ENCODE results near the gene RAB15. TPM values are rescaled to one million over a fixed set of nuclear protein-coding genes. Genes with fewer than 3 reads are reported as not detected.

RAB15 gene
- total and polyA plus RNA-seq, 2 of the 8 experiments (the other 6 are each of a cell fraction or from before 2014, with no cell fraction given) = 38.8 to 58.1 TPM

GRCh38 chr14:64944041-64944440, 28.1 kb downstream of the RAB15 start:
- no peak overlapping the region for H3K23ac ChIP-seq (ENCODE audit: insufficient read length)
- H3K4me2 ChIP-seq (ENCODE audit: insufficient read depth in 1 of 2, low read depth in 2 of 2, low read length in 2 of 2) = no peak overlapping the region
- no peak overlapping the region for H3K14ac ChIP-seq (ENCODE audit: insufficient read length)
- no peak overlapping the region for H3K9ac ChIP-seq (replicated peaks in 1 of 4; ENCODE audit: extremely low read depth in 1 of 4, low read depth in 3 of 4, low read length in 3 of 4)
- no peak overlapping the region for H2BK120ac ChIP-seq (replicated peaks; ENCODE audit: low read depth, low read length)
- no peak overlapping the region for H3K56ac ChIP-seq (replicated peaks; ENCODE audit: insufficient read length, low read depth, low read length)
- WGBS, 2 experiments (ENCODE audit: extremely low coverage in 1 of 2, insufficient coverage in 1 of 2, insufficient read length in 1 of 2, insufficient replicate concordance in 2 of 2, low coverage in 1 of 2, low lambda C conversion rate in 2 of 2, missing lambda C conversion rate in 1 of 2) = 97% methylated on average over 2 of the region's 2 CpGs; no CpG with 5 or more reads in 1 of the 2 experiments
- no peaks in the 10 kb centered on the region for H3K27me3 ChIP-seq (replicated peaks in 1 of 4; ENCODE audit: control insufficient read depth in 3 of 4, extremely low read depth in 1 of 4, insufficient read depth in 3 of 4, low read length in 3 of 4)
- no peak overlapping the region for H2BK5ac ChIP-seq (ENCODE audit: low read depth, low read length)
- H3K4ac ChIP-seq (replicated peaks; ENCODE audit: insufficient read length, low read depth, low read length) = no peak overlapping the region
- H3K4me1 ChIP-seq (replicated peaks in 1 of 4; ENCODE audit: control insufficient read depth in 3 of 4, insufficient read depth in 4 of 4, low read length in 3 of 4) = peaks cover 0 to 8% (median 2%) of the 10 kb centered on the region in 4 experiments; a peak in 4 of 7 replicates
- no peak overlapping the region for H2AK5ac ChIP-seq (ENCODE audit: low read depth, low read length)
- H2BK12ac ChIP-seq (ENCODE audit: low read depth, low read length) = no peak overlapping the region
- no peak overlapping the region for H2AFZ ChIP-seq (ENCODE audit: low read length)
- no peak overlapping the region for H3K27ac ChIP-seq (ENCODE audit: low read depth, low read length)
- no peak overlapping the region for H4K8ac ChIP-seq (ENCODE audit: extremely low read depth, insufficient read depth, low read length)
- no peak overlapping the region for H2BK20ac ChIP-seq (ENCODE audit: low read length)
- ChIA-PET CTCF (ENCODE audit: partially characterized antibody) (interaction anchor here (0.8 to 1.9 kb wide), 5 partner anchors 9 to 76 kb away, joined by 3 to 7 read pairs (median 4); partner anchors contain the start of gene CHURC1), POLR2A (ENCODE audit: partially characterized antibody) (interaction anchor here (0.6 to 2.2 kb wide), 6 partner anchors 7 to 76 kb away, joined by 3 to 6 read pairs (median 4); partner anchors contain the start of gene CHURC1)
- H3K4me3 ChIP-seq (ENCODE audit: extremely low read depth in 1 of 4, insufficient read depth in 2 of 4, low read depth in 3 of 4, low read length in 4 of 4) = no peak overlapping the region
- no peaks in the 10 kb centered on the region; the same call in 1 of the 2 replicates for H3K79me1 ChIP-seq (ENCODE audit: low read depth, low read length)
- H4K20me1 ChIP-seq (replicated peaks in 1 of 2; ENCODE audit: control insufficient read depth in 1 of 2, insufficient read depth in 2 of 2, low read length in 2 of 2) = no peaks in the 10 kb centered on the region
- no peaks in the 10 kb centered on the region for H3K9me3 ChIP-seq (ENCODE audit: insufficient read depth in 2 of 2, low read depth in 1 of 2, low read length in 1 of 2)
- H3K18ac ChIP-seq (ENCODE audit: extremely low read depth, low read length) = no peak overlapping the region
- no peak overlapping the region for H4K5ac ChIP-seq (ENCODE audit: insufficient read length, low read depth, low read length)
- H3K23me2 ChIP-seq (ENCODE audit: low read depth, low read length) = no peaks in the 10 kb centered on the region
- no peak overlapping the region for H4K91ac ChIP-seq (replicated peaks; ENCODE audit: insufficient read length, low read length)
- no peak for FAIRE-seq
- peaks cover 0 to 21% (median 6%) of the 10 kb centered on the region in 4 experiments; a peak in 4 of 8 replicates for H3K36me3 ChIP-seq (ENCODE audit: control insufficient read depth in 2 of 4, insufficient read depth in 4 of 4, low read length in 3 of 4)
- H3K79me2 ChIP-seq (ENCODE audit: control insufficient read depth in 1 of 2, insufficient read depth in 2 of 2, low read length in 2 of 2) = no peaks in the 10 kb centered on the region
- no peak overlapping the region for H2BK15ac ChIP-seq (ENCODE audit: low read length)
- DNase-seq (ENCODE audit: low read depth in 1 of 2, low spot score in 2 of 2) = no peak
- TF ChIP-seq TAF7 (optimal IDR thresholded peaks at IDR 0.05; ENCODE audit: borderline replicate concordance, low read depth, low read length) (no peak), SUZ12 (IDR thresholded peaks at IDR 0.05; ENCODE audit: low read length) (no peak), EP300 (IDR thresholded peaks at IDR 0.05; ENCODE audit: borderline replicate concordance in 1 of 2, low read depth in 2 of 2, low read length in 2 of 2) (no peak), RXRA (IDR thresholded peaks at IDR 0.05; ENCODE audit: insufficient read depth, low read depth, low read length) (no peak), ATF3 (IDR thresholded peaks at IDR 0.05; ENCODE audit: insufficient read depth, low read depth, low read length) (no peak), SIRT6 (IDR thresholded peaks at IDR 0.05; ENCODE audit: low read length) (no peak), SAP30 (IDR thresholded peaks at IDR 0.05; ENCODE audit: insufficient read depth, insufficient replicate concordance, low read length) (no peak), SIN3A (conservative IDR thresholded peaks at IDR 0.05 in 1 of 2, IDR thresholded peaks at IDR 0.05 in 1 of 2; ENCODE audit: low read depth in 1 of 2, low read length in 2 of 2) (no peak), EGR1 (IDR thresholded peaks at IDR 0.05; ENCODE audit: borderline replicate concordance, low read depth, low read length) (no peak), CHD1 (IDR thresholded peaks at IDR 0.05; ENCODE audit: low read depth, low read length) (no peak), MAX (IDR thresholded peaks at IDR 0.05) (no peak), SRF (IDR thresholded peaks at IDR 0.05; ENCODE audit: low read depth, low read length) (no peak)

All from H1 (cell line).